ENCODE data around the gene PRMT5. TPM values are rescaled to one million over a fixed set of nuclear protein-coding genes. Genes with fewer than 3 reads are reported as not detected.

Gene PRMT5
- polyA plus RNA-seq, 1 donor (not counting 4 experiments of a cell fraction or from before 2014, with no cell fraction given), result 241 TPM

GRCh38 chr14:22884076-22884737, 45.0 kb downstream of the PRMT5 start:
- Histone ChIP-seq H4K20me1 (ENCODE audit: control insufficient read depth, extremely low read depth, insufficient read depth, low read length) (no peaks in the 10 kb centered on the region), H3K4me3 (ENCODE audit: control insufficient read depth in 2 of 3, extremely low read depth in 1 of 3, insufficient read depth in 2 of 3, low read depth in 1 of 3, low read length in 3 of 3) (no peak overlapping the region), H3K9ac (ENCODE audit: control insufficient read depth, extremely low read depth, insufficient read depth, low read length) (no peak overlapping the region), H3K9me1 (ENCODE audit: control insufficient read depth, extremely low read depth, insufficient read depth, low read length) (no peaks in the 10 kb centered on the region), H3K27ac (ENCODE audit: control insufficient read depth, insufficient read depth, low read length) (no peak overlapping the region), H3K9me3 (ENCODE audit: control insufficient read depth, low read depth, low read length) (no peaks in the 10 kb centered on the region), H2AFZ (ENCODE audit: control insufficient read depth, low read length) (no peak overlapping the region), H3K27me3 (ENCODE audit: control insufficient read depth, extremely low read depth, insufficient read depth, low read length) (no peaks in the 10 kb centered on the region), H3K36me3 (ENCODE audit: control insufficient read depth in 2 of 2, extremely low read depth in 1 of 2, insufficient read depth in 2 of 2, low read length in 2 of 2) (peaks cover 1 to 4% of the 10 kb centered on the region in 2 experiments), H3K4me2 (ENCODE audit: control insufficient read depth, extremely low read depth, insufficient read depth, low read depth, low read length) (no peak overlapping the region), H3K79me2 (ENCODE audit: control insufficient read depth, insufficient read depth, low read length) (no peaks in the 10 kb centered on the region), H3K4me1 (ENCODE audit: control insufficient read depth, extremely low read depth, insufficient read depth, low read length) (peaks cover 15% of the 10 kb centered on the region)
- dilution Hi-C loops (cut with MboI; ENCODE audit: extremely low pct_ligation_motif_present, low sequenced_read_pairs), result no loop called here
- DNase-seq (ENCODE audit: low read depth, low spot score), result no peak
- no peak for FAIRE-seq
- TF ChIP-seq EZH2 (IDR thresholded peaks at IDR 0.05; ENCODE audit: low read length) (no peak), CTCF (optimal IDR thresholded peaks at IDR 0.05 in 1 of 3, IDR thresholded peaks at IDR 0.05 in 1 of 3, conservative IDR thresholded peaks at IDR 0.05 in 1 of 3; ENCODE audit: extremely low read depth in 1 of 3, insufficient read depth in 2 of 3, low read length in 3 of 3) (no peak)

- H3K4me1 ChIP-seq (ENCODE audit: control insufficient read depth, extremely low read depth, insufficient read depth, low read length), result peaks cover 15% of the 10 kb centered on the region
- no peak within 1 kb of the TSS for H2AFZ ChIP-seq (ENCODE audit: control insufficient read depth, low read length)
- H3K27me3 ChIP-seq (ENCODE audit: control insufficient read depth, extremely low read depth, insufficient read depth, low read length), result no peaks in the 10 kb centered on the region
- no peak within 1 kb of the TSS for H3K27ac ChIP-seq (ENCODE audit: control insufficient read depth, insufficient read depth, low read length)
- FAIRE-seq, result no peak
- no peak within 1 kb of the TSS for H3K4me3 ChIP-seq (ENCODE audit: control insufficient read depth in 2 of 3, extremely low read depth in 1 of 3, insufficient read depth in 2 of 3, low read depth in 1 of 3, low read length in 3 of 3)
- H3K9ac ChIP-seq (ENCODE audit: control insufficient read depth, extremely low read depth, insufficient read depth, low read length), result no peak within 1 kb of the TSS
- H3K4me2 ChIP-seq (ENCODE audit: control insufficient read depth, extremely low read depth, insufficient read depth, low read depth, low read length), result peak within 1 kb of the TSS; percentile 15
- no peaks in the 10 kb centered on the region for H3K9me1 ChIP-seq (ENCODE audit: control insufficient read depth, extremely low read depth, insufficient read depth, low read length)
- dilution Hi-C loops (cut with MboI; ENCODE audit: extremely low pct_ligation_motif_present, low sequenced_read_pairs), result no loop called here
- DNase-seq (ENCODE audit: low read depth, low spot score), result no peak
- H3K36me3 ChIP-seq (ENCODE audit: control insufficient read depth in 2 of 2, extremely low read depth in 1 of 2, insufficient read depth in 2 of 2, low read length in 2 of 2), result peaks cover 5 to 9% of the 10 kb centered on the region in 2 experiments
- TF ChIP-seq CTCF (optimal IDR thresholded peaks at IDR 0.05 in 1 of 3, IDR thresholded peaks at IDR 0.05 in 1 of 3, conservative IDR thresholded peaks at IDR 0.05 in 1 of 3; ENCODE audit: extremely low read depth in 1 of 3, insufficient read depth in 2 of 3, low read length in 3 of 3), result no peak
- no peaks in the 10 kb centered on the region for H3K79me2 ChIP-seq (ENCODE audit: control insufficient read depth, insufficient read depth, low read length)
- H3K9me3 ChIP-seq (ENCODE audit: control insufficient read depth, low read depth, low read length), result no peaks in the 10 kb centered on the region
- no peaks in the 10 kb centered on the region for H4K20me1 ChIP-seq (ENCODE audit: control insufficient read depth, extremely low read depth, insufficient read depth, low read length)
These were observed 45.8 kb downstream of the PRMT5 start, which contains the start of gene REM2 for GRCh38 chr14:22883173-22883976. REM2 (plus strand) TSS chr14:22883222; CDS start chr14:22883288, 66 bp downstream.
